HFF-Myc (cell line): ENCODE data around the gene POLR3C.
"Not testable (repeated sequence)": the region's sequence is repeated elsewhere in the genome, so short reads cannot be mapped to it uniquely, and the experiment has no call there.

Experiments used
- DNase-seq: peaks from one replicate; pipeline ENCODE4 v3.0.0-alpha.2; 2011; ENCODE audit warnings: low read depth; ENCODE audit errors: extremely low read depth
- H3K4me3 ChIP-seq: replicated peaks from 2 replicates; pipeline ENCODE4 v1.5.1; 2011; ENCODE audit warnings: low read depth, mild to moderate bottlenecking, control low read depth, low read length
- TF ChIP-seq, protein P1 (sequence below): IDR thresholded peaks from 2 replicates; pipeline ENCODE4 v1.5.1; 2012; ENCODE audit warnings: mild to moderate bottlenecking, low read depth, low read length, control low read depth; ENCODE audit errors: missing control alignments

POLR3C gene

DNA sequence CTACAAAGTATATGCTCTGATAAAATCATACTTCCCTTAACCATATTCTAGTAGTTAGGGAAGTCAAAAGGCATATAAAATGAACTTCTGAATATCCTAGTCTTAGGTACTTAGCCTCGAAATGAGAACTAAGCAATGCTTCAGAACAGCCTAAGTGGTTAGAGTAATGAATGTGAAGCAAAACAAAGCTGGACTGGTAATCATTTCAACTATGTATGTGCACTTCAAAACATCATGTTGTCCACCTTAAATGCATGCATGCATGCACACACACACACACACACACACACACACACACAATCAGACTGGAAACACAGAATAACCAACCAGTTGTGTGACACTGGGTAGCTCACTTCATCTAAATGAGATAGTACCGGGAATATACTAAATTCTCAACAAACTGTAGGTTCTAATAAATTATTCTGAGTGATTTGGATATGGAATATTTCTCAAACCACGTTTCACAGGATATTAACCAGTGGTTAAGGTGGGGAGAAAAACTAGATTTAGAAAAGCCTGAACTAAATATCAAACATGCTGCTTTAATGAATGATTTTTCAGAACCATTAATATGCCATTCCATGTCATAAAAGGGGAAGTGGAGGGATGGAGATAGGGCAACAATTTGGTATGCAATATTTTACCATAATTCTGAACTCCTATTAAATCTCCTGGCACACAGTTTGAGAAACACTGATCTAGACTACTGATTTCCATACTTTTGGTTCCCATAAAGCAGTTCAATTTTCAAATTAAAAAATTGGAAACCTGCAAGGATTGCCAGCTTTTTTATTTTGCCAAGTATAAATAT is 19.6 kb upstream of the POLR3C start:
- TF ChIP-seq, protein P1, sequence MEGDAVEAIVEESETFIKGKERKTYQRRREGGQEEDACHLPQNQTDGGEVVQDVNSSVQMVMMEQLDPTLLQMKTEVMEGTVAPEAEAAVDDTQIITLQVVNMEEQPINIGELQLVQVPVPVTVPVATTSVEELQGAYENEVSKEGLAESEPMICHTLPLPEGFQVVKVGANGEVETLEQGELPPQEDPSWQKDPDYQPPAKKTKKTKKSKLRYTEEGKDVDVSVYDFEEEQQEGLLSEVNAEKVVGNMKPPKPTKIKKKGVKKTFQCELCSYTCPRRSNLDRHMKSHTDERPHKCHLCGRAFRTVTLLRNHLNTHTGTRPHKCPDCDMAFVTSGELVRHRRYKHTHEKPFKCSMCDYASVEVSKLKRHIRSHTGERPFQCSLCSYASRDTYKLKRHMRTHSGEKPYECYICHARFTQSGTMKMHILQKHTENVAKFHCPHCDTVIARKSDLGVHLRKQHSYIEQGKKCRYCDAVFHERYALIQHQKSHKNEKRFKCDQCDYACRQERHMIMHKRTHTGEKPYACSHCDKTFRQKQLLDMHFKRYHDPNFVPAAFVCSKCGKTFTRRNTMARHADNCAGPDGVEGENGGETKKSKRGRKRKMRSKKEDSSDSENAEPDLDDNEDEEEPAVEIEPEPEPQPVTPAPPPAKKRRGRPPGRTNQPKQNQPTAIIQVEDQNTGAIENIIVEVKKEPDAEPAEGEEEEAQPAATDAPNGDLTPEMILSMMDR, result no peak
- no peak for DNase-seq
- H3K4me3 ChIP-seq, result no peak overlapping the region

DNA sequence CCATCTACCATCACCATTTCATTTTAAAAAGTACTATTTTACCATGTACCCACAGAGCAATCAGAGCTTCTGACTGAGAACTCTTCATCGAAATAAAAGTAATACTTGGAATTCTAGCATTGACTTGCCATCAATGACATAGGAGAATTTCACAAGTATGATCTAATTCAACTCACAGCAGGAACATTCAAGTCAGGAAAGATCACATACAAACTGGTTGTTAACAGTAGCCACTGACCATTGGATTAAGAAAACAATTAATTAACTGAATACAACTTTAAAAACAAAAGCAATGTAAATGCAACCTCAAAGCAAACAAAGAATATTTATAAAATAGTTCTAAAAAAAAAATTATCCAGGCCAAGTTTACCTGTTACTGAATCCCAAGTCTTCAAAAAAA is 18.9 kb upstream of the POLR3C start:
- no peak overlapping the region for H3K4me3 ChIP-seq
- TF ChIP-seq, protein P1, result no peak
- DNase-seq, result no peak

DNA sequence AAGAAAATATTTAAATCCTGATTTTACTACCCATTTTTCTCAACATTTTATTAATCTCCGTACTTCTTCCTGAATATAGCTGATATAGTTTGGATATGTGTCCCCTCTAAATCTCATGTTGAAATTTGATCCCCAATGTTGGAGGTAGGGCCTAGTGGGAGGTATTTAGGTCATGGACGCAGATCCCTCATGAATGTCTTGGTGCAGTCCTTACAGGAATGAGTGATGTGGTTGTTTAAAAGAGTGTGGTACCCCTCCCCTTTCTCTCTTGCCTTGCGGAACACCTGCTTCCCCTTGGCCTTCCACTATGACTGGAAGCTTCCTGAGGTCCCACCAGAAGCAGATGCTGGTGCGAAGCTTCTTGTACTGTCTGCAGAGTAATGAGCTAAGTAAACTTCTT is 17.6 kb upstream of the POLR3C start:
- TF ChIP-seq, protein P1, result no peak
- H3K4me3 ChIP-seq, result no peak overlapping the region
- DNase-seq, result no peak

DNA sequence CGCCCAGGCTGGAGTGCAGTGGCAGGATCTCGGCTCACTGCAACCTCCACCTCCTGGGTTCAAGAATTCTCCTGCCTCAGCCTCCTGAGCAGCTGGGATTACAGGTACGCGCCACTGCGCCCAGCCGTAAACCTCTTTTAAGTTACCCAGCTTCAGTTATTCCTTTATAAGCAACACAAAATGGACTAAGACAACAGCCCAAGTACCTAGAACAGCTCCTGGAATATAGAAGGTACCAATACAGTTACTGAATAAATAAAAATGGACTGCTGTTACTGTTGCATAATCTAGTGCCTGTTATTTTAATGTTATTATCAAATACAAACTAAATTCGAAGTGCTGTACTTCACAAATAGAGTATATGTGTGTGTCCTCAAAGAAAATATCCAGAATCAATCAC is 17.2 kb upstream of the POLR3C start:
- TF ChIP-seq, protein P1, result no peak
- no peak overlapping the region for H3K4me3 ChIP-seq
- DNase-seq, result no peak

DNA sequence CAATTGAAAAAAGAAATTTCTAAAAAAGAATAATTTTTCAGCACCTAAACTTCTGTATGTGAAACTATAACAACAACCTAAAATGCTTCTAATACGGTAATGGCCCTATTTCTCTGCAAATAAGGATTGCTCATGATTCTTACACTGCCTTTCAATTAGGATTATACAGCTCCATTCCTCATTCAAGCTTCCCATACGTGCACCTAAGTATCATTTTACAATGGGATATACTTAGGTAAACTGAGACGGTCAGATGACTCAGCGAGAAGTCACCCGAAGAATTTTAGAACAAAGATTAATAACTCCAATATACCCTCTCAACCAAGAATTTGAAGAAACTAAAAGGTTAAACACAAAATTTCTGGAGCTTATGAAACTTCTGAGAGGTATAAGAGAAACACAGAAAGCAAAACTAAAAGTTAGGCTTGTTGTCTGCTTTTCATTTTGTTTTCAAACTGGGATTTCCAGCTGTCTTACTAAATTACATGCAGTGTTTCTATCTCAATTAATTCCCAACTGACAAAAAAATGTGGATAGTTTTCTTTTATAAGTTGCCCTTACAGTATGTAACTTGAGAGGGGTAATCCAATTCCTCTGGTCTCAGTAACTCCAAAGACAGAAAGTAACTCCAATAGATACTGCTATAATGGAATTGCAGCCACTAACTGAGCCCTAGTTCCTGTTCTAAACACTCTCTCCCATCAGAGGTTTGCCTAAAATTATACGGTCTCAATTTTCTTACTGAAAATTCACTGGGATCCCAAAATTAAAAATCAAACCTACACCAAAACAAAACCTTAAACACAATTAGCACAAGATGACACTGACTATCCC is 10.8 kb upstream of the POLR3C start:
- not testable (repeated sequence) for DNase-seq, H3K4me3 ChIP-seq

DNA sequence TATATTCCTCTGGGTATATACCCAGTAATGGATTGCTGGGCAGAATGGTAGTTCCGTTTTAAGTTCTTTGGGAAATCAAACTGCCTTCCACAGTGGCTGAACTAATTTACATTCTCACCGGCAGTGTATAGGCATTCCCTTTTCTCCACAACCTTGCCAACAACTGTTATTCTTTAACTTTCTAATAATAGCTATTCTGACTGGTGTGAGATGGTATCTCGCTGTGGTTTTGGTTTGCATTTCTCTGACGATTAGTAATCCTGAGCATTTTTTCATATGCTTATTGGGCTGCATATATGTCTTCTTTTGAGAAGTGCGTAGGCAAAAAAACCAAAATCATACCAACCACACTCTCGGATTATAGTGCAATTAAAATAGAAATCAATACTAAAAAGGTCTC is 5.9 kb upstream of the POLR3C start:
- not testable (repeated sequence) for H3K4me3 ChIP-seq
- DNase-seq, result peak; percentile 11

DNA sequence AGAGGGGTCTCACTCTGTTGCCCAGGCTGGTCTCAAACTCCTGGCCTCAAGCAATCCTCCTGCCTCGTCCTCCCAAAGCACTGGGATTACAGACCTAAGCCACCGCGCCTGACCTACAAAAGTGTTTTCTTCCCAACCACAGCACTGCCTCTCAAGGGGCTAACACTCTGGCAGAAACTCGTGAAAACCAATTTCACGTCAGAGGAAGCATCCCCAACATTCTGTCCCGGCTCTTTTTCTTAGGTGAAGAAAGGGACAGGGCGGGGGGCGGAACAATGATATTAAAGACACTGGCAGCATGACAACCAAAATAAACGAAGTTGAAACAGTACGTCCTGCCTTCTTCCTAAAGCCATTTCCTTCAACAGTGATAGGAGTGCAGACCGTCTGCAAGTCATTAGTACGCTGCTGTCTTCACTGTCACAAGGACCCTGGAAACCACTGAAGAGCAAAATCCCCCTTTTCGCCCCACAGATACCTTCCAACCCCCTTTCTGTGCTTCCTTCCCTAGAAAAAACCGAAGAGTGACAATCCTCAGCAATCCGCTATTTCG is 1.1 kb upstream of the POLR3C start:
- not testable (repeated sequence) for DNase-seq
- 0 out of 2 replicates have a peak overlapping the region, but pooled peaks have one; percentile 22 for H3K4me3 ChIP-seq

DNA sequence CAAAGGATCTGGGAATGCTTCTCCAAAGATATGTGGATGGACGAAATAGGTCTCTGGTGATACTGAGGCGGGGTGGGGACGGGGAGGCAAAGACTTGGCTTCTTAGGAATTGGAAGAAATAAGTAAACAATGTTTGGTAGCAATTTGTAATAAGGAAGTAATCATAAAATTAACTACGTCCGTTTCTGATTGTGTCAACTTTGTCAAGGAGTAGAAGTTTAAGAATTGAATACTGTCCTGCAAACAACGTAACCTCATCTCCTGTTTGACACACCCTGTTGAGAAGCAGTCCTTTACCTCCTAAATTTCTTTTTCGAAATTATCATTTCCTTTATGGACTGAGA is 471 bp downstream of the POLR3C start:
- TF ChIP-seq, protein P1, result no peak
- DNase-seq, result no peak
- H3K4me3 ChIP-seq, result peak overlapping the region; percentile 98
